Esophagus squamous epithelium (tissue), 5 donors: Measurements from ENCODE around the gene DRAP1. TPM values are rescaled to one million over a fixed set of nuclear protein-coding genes. Genes with fewer than 3 reads are reported as not detected.
A peak's percentile ranks its signal among the peaks of the same experiment; 100 is the strongest.

Source experiments
- DNase-seq: peaks from one replicate; lab custom pipeline; 2025; lab: John Stamatoyannopoulos, UW
- H3K27ac ChIP-seq, 4 donors: fragments of 200-600 bp; sonication (generic); one replicate each; pipeline ENCODE4 v1.5.1; 2016 to 2019; ENCODE audit warnings: mild to moderate bottlenecking in 1 of 4
- H3K27me3 ChIP-seq, 4 donors: fragments of 200-600 bp; sonication (generic); 1 replicate in 3 of 4; 2 replicates in 1 of 4; pipeline versions ENCODE4 v1.5.1 to v1.6.0; 2017 to 2021; ENCODE audit warnings: antibody characterized with exemption in 1 of 4
- H3K36me3 ChIP-seq, 3 donors: fragments of 200-600 bp; sonication (generic); one replicate each; pipeline ENCODE4 v1.5.1; 2016 to 2019
- H3K4me1 ChIP-seq, 3 donors: fragments of 200-600 bp; sonication (generic); one replicate each; pipeline ENCODE4 v1.5.1; 2017 to 2019
- H3K4me3 ChIP-seq, 4 donors: fragments of 200-600 bp; sonication (generic); 1 replicate in 3 of 4; 2 replicates in 1 of 4; pipeline ENCODE4 v1.5.1; 2016 to 2019; ENCODE audit warnings: mild to moderate bottlenecking in 2 of 4, moderate library complexity in 1 of 4
- H3K9me3 ChIP-seq, 3 donors: fragments of 200-600 bp; sonication (generic); one replicate each; pipeline ENCODE4 v1.5.1; 2016 to 2019
- CTCF ChIP-seq, 6 experiments: fragments of 450-650 bp in 4 of 6; fragments of 200-600 bp in 2 of 6; sonication (generic) in 2 of 6; IDR thresholded peaks; one replicate each; pipeline ENCODE4 v1.5.1; 2016 to 2019; ENCODE audit warnings: antibody characterized with exemption in 6 of 6, mild to moderate bottlenecking in 4 of 6, moderate library complexity in 4 of 6
- POLR2A ChIP-seq, 4 donors: fragments of 450-650 bp; IDR thresholded peaks; one replicate each; pipeline ENCODE4 v1.6.1; 2017; ENCODE audit warnings: antibody characterized with exemption in 4 of 4, mild to moderate bottlenecking in 4 of 4, moderate library complexity in 3 of 4
- WGBS, 2 donors: methylation state at CpG; one replicate each; pipeline ENCODE4 v1.1.5; 2018; 5-methylcytosine and 5-hydroxymethylcytosine counted together
- intact Hi-C: fragments of 100-400 bp; cut with DNase I; formaldehyde crosslinking; loops from one replicate; pipeline ENCODE4 v1.15.0; 2022
- total RNA-seq, 4 donors: library from RNA; depleted of rRNA; stranded (reverse); fragments of >200 nt; gene quantifications; one replicate each; pipeline ENCODE4 v1.1.0, GENCODE V29; 2016
- donor health status: DM: yes; HTN: yes; CAD: no.

DRAP1 gene
- total RNA-seq, 4 donors from 2014 or later, result 69.6 to 138 (median 76.8) TPM

GRCh38 chr11:65961267-65962140, 42.3 kb downstream of the DRAP1 start, which contains the start of gene SART1:
TSS of gene SART1 (plus strand) at chr11:65961734. CDS start at chr11:65961781, 47 bp downstream.
- Histone ChIP-seq H3K27me3 (no peaks in the 10 kb centered on the region), H3K27ac (peak within 1 kb of the TSS; percentile 86 to 95 (median 94)), H3K4me3 (peak within 1 kb of the TSS; percentile 64 to 98 (median 86)), H3K4me1 (peaks cover 17 to 33% (median 24%) of the 10 kb centered on the region in 3 donors), H3K9me3 (no peaks in the 10 kb centered on the region), H3K36me3 (peaks cover 22 to 28% (median 24%) of the 10 kb centered on the region in 3 donors)
- TF ChIP-seq POLR2A (IDR thresholded peaks at IDR 0.05), result peak in 2 of 4 donors; percentile 53 to 75
- TF ChIP-seq CTCF (IDR thresholded peaks at IDR 0.05), result peak in 1 of 6 experiments; percentile 42
- WGBS, 2 donors, result 0 to 1% methylated on average over 14 to 28 of the region's 97 CpGs
- DNase-seq, result peak; percentile 87
- intact Hi-C loops, result no loop called here

- Histone ChIP-seq H3K4me1 (peaks cover 17 to 33% (median 24%) of the 10 kb centered on the region in 3 donors), H3K4me3 (peak overlapping the region; percentile 64 to 98 (median 86)), H3K36me3 (peaks cover 28 to 35% (median 31%) of the 10 kb centered on the region in 3 donors), H3K27me3 (no peaks in the 10 kb centered on the region), H3K9me3 (no peaks in the 10 kb centered on the region), H3K27ac (peak overlapping the region; percentile 86 to 95 (median 94))
- 14 to 22% methylated on average over 5 of the region's 13 CpGs for WGBS, 2 donors
- TF ChIP-seq CTCF (IDR thresholded peaks at IDR 0.05) (no peak), POLR2A (IDR thresholded peaks at IDR 0.05) (no peak)
- intact Hi-C loops, result no loop called here
- no peak for DNase-seq
Observed at GRCh38 chr11:65962141-65962564, 42.9 kb downstream of the DRAP1 start.

- intact Hi-C loops, result no loop called here
- WGBS, 2 donors, result no CpG with 5 or more reads among the region's 10 CpGs
- peaks cover 35 to 62% (median 48%) of the 10 kb centered on the region in 3 donors for H3K36me3 ChIP-seq
Observed at GRCh38 chr11:65964906-65965305, 45.7 kb downstream of the DRAP1 start.

GRCh38 chr11:65965986-65966762, 46.9 kb downstream of the DRAP1 start:
- DNase-seq, result no peak
- H3K4me3 ChIP-seq, result no peak overlapping the region
- TF ChIP-seq CTCF (IDR thresholded peaks at IDR 0.05) (no peak), POLR2A (IDR thresholded peaks at IDR 0.05) (no peak)
- H3K36me3 ChIP-seq, result peaks cover 38 to 69% (median 49%) of the 10 kb centered on the region in 3 donors
- H3K4me1 ChIP-seq, result peaks cover 17 to 42% (median 20%) of the 10 kb centered on the region in 3 donors
- intact Hi-C loops, result no loop called here
- H3K27me3 ChIP-seq, result no peaks in the 10 kb centered on the region
- WGBS, 2 donors, result 85 to 98% methylated on average over 17 to 31 of the region's 36 CpGs
- no peaks in the 10 kb centered on the region for H3K9me3 ChIP-seq
- no peak overlapping the region for H3K27ac ChIP-seq

More at GRCh38 chr11:65964906-65965305, 45.7 kb downstream of the DRAP1 start:
- TF ChIP-seq CTCF (IDR thresholded peaks at IDR 0.05) (no peak), POLR2A (IDR thresholded peaks at IDR 0.05) (no peak)
- H3K9me3 ChIP-seq, result no peaks in the 10 kb centered on the region
- no peak overlapping the region for H3K4me3 ChIP-seq
- no peak for DNase-seq
- H3K27ac ChIP-seq, result no peak overlapping the region
- H3K4me1 ChIP-seq, result peaks cover 17 to 46% (median 24%) of the 10 kb centered on the region in 3 donors
- H3K27me3 ChIP-seq, result no peaks in the 10 kb centered on the region
